ENCODE measurements around the gene BAG2.

BAG2 gene

GRCh38 chr6:57165080-57165479 is 7.0 kb upstream of the BAG2 start:
- Histone ChIP-seq H2AFZ (ENCODE audit: low read length) (no peak overlapping the region), H3F3A (ENCODE audit: low read depth) (no peaks in the 10 kb centered on the region), H3K4me3 (ENCODE audit: low read length, poor library complexity, severe bottlenecking) (no peak overlapping the region), H3K4me1 (ENCODE audit: insufficient read depth, low read length, poor library complexity, severe bottlenecking) (no peaks in the 10 kb centered on the region), H3K79me2 (ENCODE audit: insufficient read depth, low read length) (no peaks in the 10 kb centered on the region), H3K9me2 (replicated peaks; ENCODE audit: low read depth, low read length) (no peaks in the 10 kb centered on the region), H3K4me2 (ENCODE audit: low read depth, low read length, poor library complexity, severe bottlenecking) (no peak overlapping the region), H3K9me3 (ENCODE audit: insufficient read depth, low read depth, low read length) (no peaks in the 10 kb centered on the region), H3K27me3 (ENCODE audit: insufficient read depth, low read length, poor library complexity, severe bottlenecking) (no peaks in the 10 kb centered on the region), H3K36me3 (ENCODE audit: insufficient read depth, low read length) (peaks cover 6% of the 10 kb centered on the region; the same call in 1 of the 2 replicates), H3K9ac (ENCODE audit: low read depth, low read length, poor library complexity, severe bottlenecking) (no peak overlapping the region), H4K20me1 (ENCODE audit: insufficient read depth, low read length, poor library complexity, severe bottlenecking) (no peaks in the 10 kb centered on the region)
- TF ChIP-seq, protein P1, sequence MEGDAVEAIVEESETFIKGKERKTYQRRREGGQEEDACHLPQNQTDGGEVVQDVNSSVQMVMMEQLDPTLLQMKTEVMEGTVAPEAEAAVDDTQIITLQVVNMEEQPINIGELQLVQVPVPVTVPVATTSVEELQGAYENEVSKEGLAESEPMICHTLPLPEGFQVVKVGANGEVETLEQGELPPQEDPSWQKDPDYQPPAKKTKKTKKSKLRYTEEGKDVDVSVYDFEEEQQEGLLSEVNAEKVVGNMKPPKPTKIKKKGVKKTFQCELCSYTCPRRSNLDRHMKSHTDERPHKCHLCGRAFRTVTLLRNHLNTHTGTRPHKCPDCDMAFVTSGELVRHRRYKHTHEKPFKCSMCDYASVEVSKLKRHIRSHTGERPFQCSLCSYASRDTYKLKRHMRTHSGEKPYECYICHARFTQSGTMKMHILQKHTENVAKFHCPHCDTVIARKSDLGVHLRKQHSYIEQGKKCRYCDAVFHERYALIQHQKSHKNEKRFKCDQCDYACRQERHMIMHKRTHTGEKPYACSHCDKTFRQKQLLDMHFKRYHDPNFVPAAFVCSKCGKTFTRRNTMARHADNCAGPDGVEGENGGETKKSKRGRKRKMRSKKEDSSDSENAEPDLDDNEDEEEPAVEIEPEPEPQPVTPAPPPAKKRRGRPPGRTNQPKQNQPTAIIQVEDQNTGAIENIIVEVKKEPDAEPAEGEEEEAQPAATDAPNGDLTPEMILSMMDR (conservative IDR thresholded peaks at IDR 0.05; ENCODE audit: low read length) = no peak
- TF ChIP-seq EZH2phosphoT487 (IDR thresholded peaks at IDR 0.05; ENCODE audit: borderline replicate concordance) = no peak

GRCh38 chr6:57173056-57173885 is 1.1 kb downstream of the BAG2 start:
- peak overlapping the region; percentile 94 for H3K4me2 ChIP-seq (ENCODE audit: low read depth, low read length, poor library complexity, severe bottlenecking)
- TF ChIP-seq, protein P1 (conservative IDR thresholded peaks at IDR 0.05; ENCODE audit: low read length) = no peak
- TF ChIP-seq EZH2phosphoT487 (IDR thresholded peaks at IDR 0.05; ENCODE audit: borderline replicate concordance) = no peak

GRCh38 chr6:57173886-57174510 is 1.9 kb downstream of the BAG2 start:
- Histone ChIP-seq H4K20me1 (ENCODE audit: insufficient read depth, low read length, poor library complexity, severe bottlenecking) (peaks cover 56% of the 10 kb centered on the region), H3K9ac (ENCODE audit: low read depth, low read length, poor library complexity, severe bottlenecking) (peak overlapping the region; percentile 95), H3K79me2 (ENCODE audit: insufficient read depth, low read length) (peaks cover 66% of the 10 kb centered on the region), H3K36me3 (ENCODE audit: insufficient read depth, low read length) (no peaks in the 10 kb centered on the region), H3K9me3 (ENCODE audit: insufficient read depth, low read depth, low read length) (no peaks in the 10 kb centered on the region), H3K4me1 (ENCODE audit: insufficient read depth, low read length, poor library complexity, severe bottlenecking) (peaks cover 51% of the 10 kb centered on the region), H3K4me2 (ENCODE audit: low read depth, low read length, poor library complexity, severe bottlenecking) (peak overlapping the region; percentile 94), H2AFZ (ENCODE audit: low read length) (no peak overlapping the region), H3K4me3 (ENCODE audit: low read length, poor library complexity, severe bottlenecking) (peak overlapping the region; percentile 96), H3K9me2 (replicated peaks; ENCODE audit: low read depth, low read length) (no peaks in the 10 kb centered on the region), H3K27me3 (ENCODE audit: insufficient read depth, low read length, poor library complexity, severe bottlenecking) (no peaks in the 10 kb centered on the region), H3F3A (ENCODE audit: low read depth) (no peaks in the 10 kb centered on the region)
- no peak for TF ChIP-seq EZH2phosphoT487 (IDR thresholded peaks at IDR 0.05; ENCODE audit: borderline replicate concordance)
- TF ChIP-seq, protein P1 (conservative IDR thresholded peaks at IDR 0.05; ENCODE audit: low read length) = no peak

More at GRCh38 chr6:57173056-57173885, 1.1 kb downstream of the BAG2 start:
- H2AFZ ChIP-seq (ENCODE audit: low read length) = peak overlapping the region; percentile 84
- H4K20me1 ChIP-seq (ENCODE audit: insufficient read depth, low read length, poor library complexity, severe bottlenecking) = peaks cover 49% of the 10 kb centered on the region
- no peaks in the 10 kb centered on the region for H3K27me3 ChIP-seq (ENCODE audit: insufficient read depth, low read length, poor library complexity, severe bottlenecking)
- no peaks in the 10 kb centered on the region for H3K36me3 ChIP-seq (ENCODE audit: insufficient read depth, low read length)
- peak overlapping the region; percentile 96 for H3K4me3 ChIP-seq (ENCODE audit: low read length, poor library complexity, severe bottlenecking)
- peaks cover 43% of the 10 kb centered on the region for H3K4me1 ChIP-seq (ENCODE audit: insufficient read depth, low read length, poor library complexity, severe bottlenecking)
- peaks cover 59% of the 10 kb centered on the region for H3K79me2 ChIP-seq (ENCODE audit: insufficient read depth, low read length)
- no peaks in the 10 kb centered on the region for H3K9me3 ChIP-seq (ENCODE audit: insufficient read depth, low read depth, low read length)
- H3K9me2 ChIP-seq (replicated peaks; ENCODE audit: low read depth, low read length) = no peaks in the 10 kb centered on the region
- no peaks in the 10 kb centered on the region for H3F3A ChIP-seq (ENCODE audit: low read depth)
- peak overlapping the region; percentile 95 for H3K9ac ChIP-seq (ENCODE audit: low read depth, low read length, poor library complexity, severe bottlenecking)
